Measurements from ENCODE around the gene SHC3. TPM values are rescaled to one million over a fixed set of nuclear protein-coding genes. Genes with fewer than 3 reads are reported as not detected.

The SHC3 gene
- total and polyA plus RNA-seq, 2 experiments from 2014 or later, result 1.3 to 2.9 TPM

DNA sequence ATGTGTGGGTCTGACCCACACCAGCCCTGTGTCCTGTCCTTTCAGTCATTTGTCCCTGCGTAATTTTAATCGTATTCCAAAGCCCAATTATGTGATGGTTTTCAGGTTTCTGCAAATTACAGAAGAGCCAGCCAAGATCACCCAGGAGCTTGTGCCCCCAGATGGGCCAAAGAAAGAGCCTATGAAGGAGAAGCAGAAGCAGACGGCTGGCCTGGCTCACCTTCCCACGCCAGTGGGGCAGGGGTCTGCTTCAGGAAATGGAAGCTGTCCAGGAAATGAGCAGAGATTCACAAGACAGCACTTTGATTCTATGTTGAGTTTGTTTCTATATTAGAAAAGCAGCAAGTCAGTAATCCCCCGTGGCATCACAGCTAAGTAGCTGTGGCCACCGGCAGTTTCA, 175.6 kb downstream of the SHC3 start:
- H3K9me3 Mint-ChIP-seq, result no peaks in the 10 kb centered on the region
- no peaks in the 10 kb centered on the region; the same call in 1 of the 2 replicates for H3F3A ChIP-seq (replicated peaks; ENCODE audit: low read depth)
- no peak overlapping the region for H2AFZ ChIP-seq
- H4K20me1 ChIP-seq (replicated peaks; ENCODE audit: insufficient read depth), result 0 out of 2 replicates have a peak, but pooled peaks cover 5% of the 10 kb centered on the region
- no peaks in the 10 kb centered on the region for H3K36me3 ChIP-seq (ENCODE audit: insufficient read depth)
- H3K27ac ChIP-seq (ENCODE audit: low read depth), result no peak overlapping the region
- H3K4me3 Mint-ChIP-seq, result no peak overlapping the region
- no peaks in the 10 kb centered on the region for H3K9me2 ChIP-seq (ENCODE audit: insufficient read depth)
- TF ChIP-seq EZH2phosphoT487 (IDR thresholded peaks at IDR 0.05; ENCODE audit: unreplicated experiment) (no peak), JUNB (IDR thresholded peaks at IDR 0.05; ENCODE audit: unreplicated experiment) (no peak)
- H3K4me2 ChIP-seq, result no peak overlapping the region
- H3K27ac Mint-ChIP-seq, result no peak overlapping the region
- H3K36me3 Mint-ChIP-seq (ENCODE audit: low read depth), result peaks cover 7% of the 10 kb centered on the region
- DNase-seq (ENCODE audit: low spot score), result no peak
- peaks cover 12% of the 10 kb centered on the region for H3K4me1 ChIP-seq (ENCODE audit: insufficient read depth)
- no peaks in the 10 kb centered on the region for H3K27me3 ChIP-seq (ENCODE audit: insufficient read depth)
- no peaks in the 10 kb centered on the region for H3K79me2 ChIP-seq (replicated peaks; ENCODE audit: insufficient read depth)
- ATAC-seq, result no peak
- no peak overlapping the region for H3K4me3 ChIP-seq
- peaks cover 27% of the 10 kb centered on the region for H3K4me1 Mint-ChIP-seq
- peaks cover 7% of the 10 kb centered on the region for H3K27me3 Mint-ChIP-seq (ENCODE audit: insufficient read depth, low read depth, poor library complexity)

DNA sequence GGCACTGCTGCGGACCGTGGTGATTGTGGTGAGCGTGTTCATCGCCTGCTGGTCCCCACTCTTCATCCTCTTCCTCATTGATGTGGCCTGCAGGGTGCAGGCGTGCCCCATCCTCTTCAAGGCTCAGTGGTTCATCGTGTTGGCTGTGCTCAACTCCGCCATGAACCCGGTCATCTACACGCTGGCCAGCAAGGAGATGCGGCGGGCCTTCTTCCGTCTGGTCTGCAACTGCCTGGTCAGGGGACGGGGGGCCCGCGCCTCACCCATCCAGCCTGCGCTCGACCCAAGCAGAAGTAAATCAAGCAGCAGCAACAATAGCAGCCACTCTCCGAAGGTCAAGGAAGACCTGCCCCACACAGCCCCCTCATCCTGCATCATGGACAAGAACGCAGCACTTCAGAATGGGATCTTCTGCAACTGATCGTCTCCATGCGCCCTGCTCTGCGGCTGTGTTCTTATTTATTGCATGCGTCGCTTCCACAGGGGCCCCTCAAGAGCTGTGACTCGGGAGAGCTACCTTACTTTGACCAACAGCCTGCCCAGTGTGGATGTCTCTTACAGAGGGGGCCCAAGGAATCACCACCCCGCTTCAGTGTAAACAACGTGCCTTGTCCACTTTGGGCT, 176.6 kb downstream of the SHC3 start:
- Mint-ChIP-seq H3K27ac (no peak overlapping the region), H3K36me3 (ENCODE audit: low read depth) (peaks cover 7% of the 10 kb centered on the region), H3K9me3 (no peaks in the 10 kb centered on the region), H3K4me3 (no peak overlapping the region), H3K4me1 (peaks cover 19% of the 10 kb centered on the region), H3K27me3 (ENCODE audit: insufficient read depth, low read depth, poor library complexity) (no peaks in the 10 kb centered on the region)
- H3K9me2 ChIP-seq (ENCODE audit: insufficient read depth), result no peaks in the 10 kb centered on the region
- H3K4me2 ChIP-seq, result no peak overlapping the region
- H4K20me1 ChIP-seq (replicated peaks; ENCODE audit: insufficient read depth), result 0 out of 2 replicates have a peak, but pooled peaks cover 5% of the 10 kb centered on the region
- no peak overlapping the region for H2AFZ ChIP-seq
- ATAC-seq (no peak), DNase-seq (ENCODE audit: low spot score) (no peak)
- no peaks in the 10 kb centered on the region for H3K79me2 ChIP-seq (replicated peaks; ENCODE audit: insufficient read depth)
- TF ChIP-seq EZH2phosphoT487 (IDR thresholded peaks at IDR 0.05; ENCODE audit: unreplicated experiment) (no peak), POLR2AphosphoS5 (IDR thresholded peaks at IDR 0.05; ENCODE audit: low read depth) (no peak), ZNF331 (CRISPR knock-in tag; IDR thresholded peaks at IDR 0.05; ENCODE audit: low read depth) (no peak)
- peaks cover 6% of the 10 kb centered on the region; the same call in 1 of the 2 replicates for H3K4me1 ChIP-seq (ENCODE audit: insufficient read depth)
- no peaks in the 10 kb centered on the region for H3K27me3 ChIP-seq (ENCODE audit: insufficient read depth)
- H3F3A ChIP-seq (replicated peaks; ENCODE audit: low read depth), result no peaks in the 10 kb centered on the region; the same call in 1 of the 2 replicates
- H3K27ac ChIP-seq (ENCODE audit: low read depth), result no peak overlapping the region
- H3K4me3 ChIP-seq, result no peak overlapping the region
- H3K36me3 ChIP-seq (ENCODE audit: insufficient read depth), result no peaks in the 10 kb centered on the region; the same call in 1 of the 2 replicates

DNA sequence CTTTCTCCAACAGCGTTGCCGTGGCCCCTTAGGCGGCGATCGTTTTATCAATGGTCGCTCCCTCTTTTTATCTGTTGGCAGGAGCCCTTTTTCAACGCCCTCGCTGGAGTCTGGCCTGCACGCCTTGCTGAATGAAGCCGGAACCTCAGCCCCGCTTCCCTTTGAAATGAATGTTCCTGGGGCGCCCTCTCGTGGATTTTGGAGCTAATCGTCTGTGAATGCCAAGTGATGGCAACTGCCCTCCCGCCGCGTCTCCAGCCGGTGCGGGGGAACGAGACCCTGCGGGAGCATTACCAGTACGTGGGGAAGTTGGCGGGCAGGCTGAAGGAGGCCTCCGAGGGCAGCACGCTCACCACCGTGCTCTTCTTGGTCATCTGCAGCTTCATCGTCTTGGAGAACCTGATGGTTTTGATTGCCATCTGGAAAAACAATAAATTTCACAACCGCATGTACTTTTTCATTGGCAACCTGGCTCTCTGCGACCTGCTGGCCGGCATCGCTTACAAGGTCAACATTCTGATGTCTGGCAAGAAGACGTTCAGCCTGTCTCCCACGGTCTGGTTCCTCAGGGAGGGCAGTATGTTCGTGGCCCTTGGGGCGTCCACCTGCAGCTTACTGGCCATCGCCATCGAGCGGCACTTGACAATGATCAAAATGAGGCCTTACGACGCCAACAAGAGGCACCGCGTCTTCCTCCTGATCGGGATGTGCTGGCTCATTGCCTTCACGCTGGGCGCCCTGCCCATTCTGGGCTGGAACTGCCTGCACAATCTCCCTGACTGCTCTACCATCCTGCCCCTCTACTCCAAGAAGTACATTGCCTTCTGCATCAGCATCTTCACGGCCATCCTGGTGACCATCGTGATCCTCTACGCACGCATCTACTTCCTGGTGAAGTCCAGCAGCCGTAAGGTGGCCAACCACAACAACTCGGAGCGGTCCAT, 177.4 kb downstream of the SHC3 start:
- no peak overlapping the region; the same call in 1 of the 2 replicates for H3K27ac Mint-ChIP-seq
- no peaks in the 10 kb centered on the region; the same call in 1 of the 2 replicates for H3K36me3 ChIP-seq (ENCODE audit: insufficient read depth)
- peak overlapping the region; percentile 60; the same call in 1 of the 2 replicates for H2AFZ ChIP-seq
- DNase-seq (ENCODE audit: low spot score), result peak; percentile 98
- peak overlapping the region; percentile 41 for H3K4me3 Mint-ChIP-seq
- H3K27me3 ChIP-seq (ENCODE audit: insufficient read depth), result no peaks in the 10 kb centered on the region
- peak; percentile 95 for ATAC-seq
- H3K27me3 Mint-ChIP-seq (ENCODE audit: insufficient read depth, low read depth, poor library complexity), result no peaks in the 10 kb centered on the region
- H3K36me3 Mint-ChIP-seq (ENCODE audit: low read depth), result peaks cover 7% of the 10 kb centered on the region
- no peak overlapping the region for H3K4me3 ChIP-seq
- H3K4me2 ChIP-seq, result 0 out of 2 replicates have a peak overlapping the region, but pooled peaks have one; percentile 29
- no peaks in the 10 kb centered on the region; the same call in 1 of the 2 replicates for H3F3A ChIP-seq (replicated peaks; ENCODE audit: low read depth)
- no peaks in the 10 kb centered on the region for H3K9me2 ChIP-seq (ENCODE audit: insufficient read depth)
- H3K79me2 ChIP-seq (replicated peaks; ENCODE audit: insufficient read depth), result no peaks in the 10 kb centered on the region
- peaks cover 6% of the 10 kb centered on the region; the same call in 1 of the 2 replicates for H3K4me1 ChIP-seq (ENCODE audit: insufficient read depth)
- H4K20me1 ChIP-seq (replicated peaks; ENCODE audit: insufficient read depth), result 0 out of 2 replicates have a peak, but pooled peaks cover 5% of the 10 kb centered on the region
- peaks cover 19% of the 10 kb centered on the region for H3K4me1 Mint-ChIP-seq
- 0 out of 2 replicates have a peak overlapping the region, but pooled peaks have one; percentile 35 for H3K27ac ChIP-seq (ENCODE audit: low read depth)
- TF ChIP-seq NANOG (IDR thresholded peaks at IDR 0.05; ENCODE audit: borderline replicate concordance), result no peak
- TF ChIP-seq, protein P1, sequence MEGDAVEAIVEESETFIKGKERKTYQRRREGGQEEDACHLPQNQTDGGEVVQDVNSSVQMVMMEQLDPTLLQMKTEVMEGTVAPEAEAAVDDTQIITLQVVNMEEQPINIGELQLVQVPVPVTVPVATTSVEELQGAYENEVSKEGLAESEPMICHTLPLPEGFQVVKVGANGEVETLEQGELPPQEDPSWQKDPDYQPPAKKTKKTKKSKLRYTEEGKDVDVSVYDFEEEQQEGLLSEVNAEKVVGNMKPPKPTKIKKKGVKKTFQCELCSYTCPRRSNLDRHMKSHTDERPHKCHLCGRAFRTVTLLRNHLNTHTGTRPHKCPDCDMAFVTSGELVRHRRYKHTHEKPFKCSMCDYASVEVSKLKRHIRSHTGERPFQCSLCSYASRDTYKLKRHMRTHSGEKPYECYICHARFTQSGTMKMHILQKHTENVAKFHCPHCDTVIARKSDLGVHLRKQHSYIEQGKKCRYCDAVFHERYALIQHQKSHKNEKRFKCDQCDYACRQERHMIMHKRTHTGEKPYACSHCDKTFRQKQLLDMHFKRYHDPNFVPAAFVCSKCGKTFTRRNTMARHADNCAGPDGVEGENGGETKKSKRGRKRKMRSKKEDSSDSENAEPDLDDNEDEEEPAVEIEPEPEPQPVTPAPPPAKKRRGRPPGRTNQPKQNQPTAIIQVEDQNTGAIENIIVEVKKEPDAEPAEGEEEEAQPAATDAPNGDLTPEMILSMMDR (conservative IDR thresholded peaks at IDR 0.05; ENCODE audit: low read depth in 2 of 2), result peak; percentile 82 to 89
- no peaks in the 10 kb centered on the region for H3K9me3 Mint-ChIP-seq

Data from GM23338 (cell line).